GM19324 (cell line): ENCODE measurements around the gene RGS13.

Experiments
- ATAC-seq: cut with Tn5 transposase; IDR thresholded peaks from one replicate; pipeline ENCODE4 v1.9.1; 2021; ENCODE audit warnings: mild to moderate bottlenecking, moderate library complexity; ENCODE audit not compliant: unreplicated experiment, low FRiP score

The RGS13 gene, protein sequence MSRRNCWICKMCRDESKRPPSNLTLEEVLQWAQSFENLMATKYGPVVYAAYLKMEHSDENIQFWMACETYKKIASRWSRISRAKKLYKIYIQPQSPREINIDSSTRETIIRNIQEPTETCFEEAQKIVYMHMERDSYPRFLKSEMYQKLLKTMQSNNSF

DNA sequence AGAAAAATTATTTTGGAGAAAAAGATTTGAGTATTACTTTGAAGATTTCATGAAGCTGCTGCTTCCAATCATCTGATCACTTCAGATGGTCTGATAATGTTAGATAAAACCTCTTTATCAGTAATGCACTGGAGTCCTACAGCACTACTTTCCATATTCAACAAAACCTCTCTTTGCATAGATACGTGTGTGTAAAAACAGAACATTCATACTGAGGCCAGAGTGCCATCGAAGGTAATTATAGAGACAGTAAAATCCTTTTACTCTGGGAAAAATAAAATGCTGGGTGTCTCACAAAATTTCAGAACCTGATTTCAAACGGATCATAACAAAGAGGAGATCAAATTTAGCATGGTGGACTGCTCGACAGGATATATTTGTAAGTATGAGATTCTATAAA, at the start of gene RGS13:
Gene RGS13 (plus strand): TSS at position 209 of the 400 bp plus-strand sequence. CDS start 8,188 bp downstream, outside the sequence.
- ATAC-seq: no peak

DNA sequence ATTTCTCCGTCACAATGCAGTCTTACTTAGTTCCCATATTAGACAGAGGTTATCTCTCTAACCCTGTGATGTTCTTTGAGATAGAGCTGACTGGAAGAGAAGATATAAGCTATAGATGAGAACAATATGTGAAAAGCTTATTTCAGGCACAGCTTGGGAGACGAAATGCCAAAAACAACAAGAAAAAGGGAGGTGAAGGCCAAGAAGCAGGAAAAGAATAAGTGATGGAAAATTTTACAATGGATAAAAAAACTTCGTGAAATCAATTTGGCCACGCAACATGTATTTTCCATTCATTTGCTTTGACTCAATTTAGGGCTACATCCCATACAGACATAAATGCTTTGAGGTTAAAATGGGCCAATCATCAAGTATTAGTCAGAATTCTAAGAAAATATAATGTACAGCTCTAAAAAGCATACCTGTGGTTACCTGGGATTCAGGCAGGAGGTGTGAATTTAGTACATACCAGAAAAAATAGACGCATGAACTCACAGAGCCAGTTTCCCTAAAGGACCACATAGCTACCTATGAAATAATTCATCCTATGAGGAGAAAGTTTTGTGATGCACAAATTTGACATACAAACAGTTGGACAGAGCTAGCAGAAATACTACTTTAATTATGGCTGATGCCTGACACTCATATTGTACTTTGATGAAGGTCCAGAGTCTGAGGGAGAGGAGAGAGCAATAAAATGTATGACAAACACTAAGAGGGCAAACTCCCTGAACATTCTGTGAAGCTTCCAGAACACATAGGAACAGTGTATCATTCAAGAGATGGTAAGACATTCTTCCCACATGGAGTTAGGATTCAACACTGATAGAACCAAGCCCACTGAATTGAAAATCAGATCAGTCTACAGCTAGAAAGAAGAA, 48.3 kb upstream of the RGS13 start:
- ATAC-seq: no peak

DNA sequence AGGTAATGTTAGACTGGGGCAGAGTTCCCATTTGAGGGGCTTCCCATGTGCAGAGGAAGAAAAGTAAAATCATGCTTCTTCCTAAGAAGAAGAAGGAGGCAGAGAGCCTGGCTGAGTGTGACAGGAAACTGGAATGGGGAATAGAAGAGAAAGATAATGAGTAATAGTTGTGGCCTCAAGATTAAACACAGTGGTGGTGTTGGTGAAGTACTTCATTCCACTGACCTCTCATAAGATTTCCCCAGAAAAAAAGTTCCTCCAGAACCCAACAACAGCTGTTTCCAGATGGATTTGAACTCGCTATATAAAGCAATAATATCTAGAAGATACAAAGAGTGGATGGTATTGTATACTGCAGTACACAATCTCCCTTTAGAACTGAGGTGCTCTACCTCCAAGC, 47.4 kb upstream of the RGS13 start:
- ATAC-seq: no peak

DNA sequence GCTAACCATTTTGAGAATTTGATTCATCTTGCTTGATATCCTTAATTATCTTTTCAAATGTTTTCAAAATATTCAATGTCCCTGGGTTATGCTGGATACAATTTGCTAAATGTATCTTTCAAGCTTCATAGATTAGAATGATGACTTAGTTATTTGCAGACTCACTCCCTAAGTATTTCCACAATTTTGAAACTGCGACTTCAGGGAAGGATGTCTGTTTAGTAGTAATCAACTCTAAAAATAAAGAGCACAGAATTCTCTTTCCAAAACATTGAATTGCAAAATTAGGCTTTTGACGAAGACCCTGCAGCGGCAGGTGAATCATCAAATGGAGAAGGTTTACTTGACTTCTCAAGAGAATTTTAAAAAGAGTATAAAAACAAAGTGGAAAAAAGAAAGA, 46.1 kb upstream of the RGS13 start:
- ATAC-seq: no peak

DNA sequence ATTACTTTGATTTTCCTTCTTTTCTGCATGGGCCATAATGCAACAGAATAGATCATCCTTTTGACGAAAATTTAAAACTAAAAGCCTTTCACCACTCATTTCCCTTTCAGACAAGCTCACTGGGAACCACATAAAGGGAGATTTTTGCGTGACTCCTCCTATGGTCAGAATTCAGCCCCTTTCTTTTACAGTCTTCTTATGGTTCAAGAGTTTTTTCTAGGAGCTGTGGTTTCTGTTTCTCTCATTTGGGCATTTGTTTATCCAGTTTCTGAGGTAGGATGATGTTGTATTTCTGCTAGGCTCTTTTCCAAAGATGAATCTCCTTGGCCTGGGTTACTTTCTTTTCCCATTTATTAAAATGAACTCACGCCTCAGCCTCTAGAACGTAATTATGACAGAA, 43.4 kb upstream of the RGS13 start:
- ATAC-seq: no peak

DNA sequence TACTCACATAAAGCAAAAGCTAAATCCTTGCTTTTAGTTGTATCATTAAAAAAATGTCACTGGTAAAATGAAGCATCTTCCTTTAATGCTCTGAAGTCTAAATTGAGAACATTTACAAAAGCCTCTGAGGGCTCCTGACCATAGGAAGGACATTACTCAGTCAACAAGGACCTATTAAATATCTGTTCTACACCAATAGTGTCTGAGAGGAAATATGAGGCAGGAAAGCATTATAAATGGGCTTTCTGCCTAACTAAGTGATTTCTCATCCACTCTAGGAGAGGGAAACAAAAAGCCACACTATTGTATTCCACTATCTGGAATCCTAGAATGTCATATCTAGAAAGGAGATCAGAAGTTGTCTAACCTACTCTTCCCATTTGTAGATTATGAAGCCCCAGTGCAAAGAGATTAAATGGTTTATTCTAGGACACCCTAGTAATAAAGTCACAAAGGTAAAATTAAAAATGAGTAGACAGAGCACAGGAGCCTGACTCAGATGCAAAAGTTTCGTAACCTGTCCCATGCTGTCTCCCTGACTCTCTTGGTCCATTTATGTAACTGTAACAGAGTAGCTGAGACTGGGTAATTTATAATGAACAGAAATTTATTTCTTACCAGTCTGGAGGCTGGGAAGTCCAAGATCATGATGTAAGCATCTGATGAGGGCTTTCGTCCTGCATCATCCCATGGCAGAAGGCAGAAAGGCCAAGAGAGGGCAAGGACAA, 42.8 kb upstream of the RGS13 start:
- no peak for ATAC-seq

DNA sequence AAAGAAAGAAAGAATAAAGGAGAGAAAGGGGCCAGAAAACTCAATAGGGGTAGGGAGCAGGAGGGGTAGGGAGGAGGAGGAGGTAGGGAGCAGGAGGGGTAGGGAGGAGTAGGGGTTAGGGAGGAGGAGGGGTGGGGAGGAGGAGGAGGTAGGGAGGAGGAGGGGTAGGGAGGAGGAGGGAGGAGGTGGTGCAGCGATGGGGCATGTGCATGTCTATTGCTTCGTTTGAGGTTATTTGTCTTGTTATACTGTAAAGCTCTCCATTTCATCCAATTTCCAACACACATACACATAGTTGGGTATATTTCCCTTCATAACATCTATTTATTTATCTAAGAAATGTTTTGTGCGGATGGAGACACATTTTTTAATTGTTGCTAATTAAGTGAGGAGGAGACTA, 40.6 kb upstream of the RGS13 start:
- no peak for ATAC-seq

DNA sequence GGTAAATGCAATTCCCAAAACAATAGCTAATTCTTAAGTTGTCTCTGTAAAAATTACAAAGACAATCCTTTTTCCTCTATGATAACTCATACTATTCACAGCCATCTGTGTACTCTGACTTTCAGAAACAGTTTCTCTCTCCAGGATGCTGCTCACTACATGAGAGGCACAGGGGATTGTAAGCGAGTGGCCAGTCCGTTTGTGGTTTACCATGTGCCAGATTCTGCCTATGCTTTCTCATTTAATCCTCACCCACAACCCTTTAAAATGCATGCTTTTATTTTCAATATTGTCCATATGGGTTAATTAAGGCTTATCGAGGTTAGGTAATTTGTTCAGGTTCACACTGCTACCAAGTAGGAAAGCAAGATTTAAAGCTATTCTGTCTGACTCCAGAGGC, 37.4 kb upstream of the RGS13 start:
- no peak for ATAC-seq

DNA sequence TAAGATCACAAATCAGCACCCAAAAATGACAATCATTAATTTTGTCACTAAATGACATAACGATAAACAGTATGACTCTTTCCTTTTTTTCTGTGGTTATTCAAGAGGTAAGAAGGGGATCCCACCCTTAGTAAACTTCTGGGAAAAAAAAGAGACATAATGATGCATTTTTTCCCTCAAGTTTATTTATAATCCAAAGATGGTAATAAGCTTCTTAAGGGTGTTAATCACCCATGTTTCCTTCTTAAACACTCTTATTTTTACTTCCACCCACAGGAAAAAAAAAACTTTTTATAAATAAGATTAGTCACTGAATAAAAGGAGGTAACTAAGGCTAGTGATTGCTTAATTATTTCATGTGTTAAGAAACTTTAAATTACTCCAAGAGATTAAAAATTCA, 35.7 kb upstream of the RGS13 start:
- no peak for ATAC-seq

DNA sequence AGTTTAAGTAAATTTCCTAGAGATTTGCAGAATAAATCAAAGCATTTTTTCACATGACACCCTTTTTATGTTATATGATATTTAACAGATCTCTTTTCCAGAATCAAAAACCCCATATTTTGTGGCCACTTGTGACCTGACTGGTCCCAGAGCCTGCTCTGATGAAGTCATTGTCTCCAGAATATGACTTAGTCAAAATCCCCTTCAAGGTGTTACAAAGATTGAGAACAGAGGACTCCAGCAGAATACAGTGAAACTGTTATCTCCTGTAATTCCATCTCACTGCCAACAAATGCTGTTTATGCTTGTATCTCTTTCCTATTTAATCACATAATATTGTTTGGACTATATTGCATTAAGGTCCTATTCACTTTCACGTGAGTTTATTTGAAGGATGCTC, 34.8 kb upstream of the RGS13 start:
- no peak for ATAC-seq

DNA sequence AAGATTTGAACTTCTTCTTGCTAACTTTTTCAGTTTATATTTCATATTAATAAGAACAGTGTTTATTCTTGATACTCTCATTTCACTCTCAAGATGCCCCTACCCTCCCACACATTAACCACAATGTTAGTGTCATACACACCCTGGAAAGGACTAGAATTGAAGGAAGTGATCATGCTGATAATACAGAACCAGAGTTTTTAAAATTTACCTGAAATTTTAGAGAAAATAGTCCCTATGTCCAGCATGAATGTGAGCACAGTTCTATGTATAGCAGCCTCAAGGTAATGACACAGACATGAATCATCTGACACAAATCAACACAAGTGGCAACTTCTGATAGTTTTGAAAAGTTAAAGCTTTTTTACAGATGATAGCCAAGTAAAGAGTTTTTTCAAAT, 34.4 kb upstream of the RGS13 start:
- ATAC-seq: no peak

DNA sequence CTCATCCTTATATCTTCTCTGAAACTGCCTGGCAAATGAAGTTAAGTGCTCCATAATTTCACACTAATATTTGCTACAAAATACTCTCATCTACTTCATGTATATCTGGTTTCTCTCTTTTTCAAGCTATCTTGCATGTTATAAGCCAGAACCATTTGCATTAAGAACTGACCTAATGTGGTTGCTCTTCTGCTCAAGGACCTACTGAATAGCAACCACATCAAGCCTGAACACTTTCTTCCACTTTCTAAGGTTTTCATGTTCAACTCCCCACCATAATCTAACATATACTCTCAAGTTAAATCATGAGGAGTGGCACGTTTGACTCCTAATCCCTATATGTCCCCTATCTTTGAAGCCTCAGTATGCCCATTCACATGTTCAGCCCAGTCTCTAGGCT, 33.2 kb upstream of the RGS13 start:
- ATAC-seq: no peak

DNA sequence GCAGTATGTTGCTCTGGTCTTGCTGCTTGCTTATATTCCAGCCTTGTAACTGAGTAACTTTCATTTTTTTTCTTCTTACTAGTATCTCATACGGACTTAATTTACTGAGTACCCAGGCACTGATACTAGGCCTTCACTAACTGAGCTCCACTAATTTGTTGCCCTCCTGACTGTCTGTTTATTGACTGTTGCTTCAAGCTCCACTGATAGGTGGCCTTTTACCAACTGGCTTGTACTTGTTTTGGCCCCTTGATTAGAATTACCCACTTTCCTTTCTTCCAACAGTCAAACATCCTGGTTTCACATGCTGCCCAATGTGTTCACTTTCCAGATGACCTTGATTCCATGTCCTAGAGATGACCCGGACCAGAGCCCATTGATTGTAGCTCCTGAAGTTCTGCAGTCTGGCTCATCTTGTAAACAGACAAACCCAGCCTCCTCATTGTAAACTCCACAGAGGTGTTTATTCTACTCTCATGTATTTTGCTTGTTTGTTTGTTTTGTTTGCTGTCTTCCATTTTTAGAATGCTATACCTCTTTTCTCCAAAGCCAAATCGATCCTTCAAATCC, 32.6 kb upstream of the RGS13 start:
- ATAC-seq: no peak

DNA sequence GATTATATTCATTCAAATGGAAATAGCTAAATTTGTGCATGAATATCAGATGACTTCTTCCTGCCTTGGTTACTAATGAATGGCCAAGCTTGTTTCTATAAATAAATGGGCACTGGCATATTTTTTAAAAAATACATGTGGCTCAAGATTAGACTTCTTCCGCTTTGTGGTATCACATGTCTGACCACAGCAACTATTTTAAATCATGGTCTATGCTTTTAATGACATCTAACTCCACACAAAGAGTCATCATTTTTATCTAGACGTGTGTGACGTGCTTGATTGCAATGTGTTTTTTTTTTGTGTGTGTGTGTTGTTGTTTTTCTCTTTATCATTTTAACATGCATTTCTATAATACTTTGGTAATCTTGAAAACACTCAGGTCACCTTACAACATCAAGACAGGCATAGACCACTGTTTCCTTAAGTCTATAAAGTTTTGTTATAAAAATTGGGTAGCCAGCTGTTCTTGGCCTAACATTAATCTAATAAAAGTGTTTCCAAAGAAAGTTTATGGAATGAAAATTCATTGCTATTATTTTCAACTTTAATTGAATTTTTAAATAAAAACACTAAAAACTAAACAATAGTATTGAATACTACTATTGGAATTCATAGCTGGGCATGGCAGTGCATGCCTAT, 30.8 kb upstream of the RGS13 start:
- no peak for ATAC-seq

DNA sequence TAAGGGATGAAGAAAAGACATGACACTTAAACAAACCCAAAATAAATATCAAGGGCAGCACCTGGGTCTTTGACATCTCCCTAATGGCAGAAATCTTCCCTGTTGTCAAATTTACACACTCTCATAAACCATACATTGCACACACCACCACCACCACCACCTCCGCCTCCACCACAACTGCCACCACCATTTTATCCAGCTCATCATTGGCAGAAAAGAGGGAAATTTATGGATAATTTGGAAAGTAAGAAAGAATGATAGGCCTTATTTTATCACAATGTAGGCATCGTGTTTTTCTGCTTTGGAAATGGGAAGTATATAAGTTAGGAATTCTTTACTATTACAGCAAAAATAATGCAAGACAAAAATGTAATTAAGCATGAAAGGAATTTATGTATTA, 27.3 kb upstream of the RGS13 start:
- no peak for ATAC-seq

DNA sequence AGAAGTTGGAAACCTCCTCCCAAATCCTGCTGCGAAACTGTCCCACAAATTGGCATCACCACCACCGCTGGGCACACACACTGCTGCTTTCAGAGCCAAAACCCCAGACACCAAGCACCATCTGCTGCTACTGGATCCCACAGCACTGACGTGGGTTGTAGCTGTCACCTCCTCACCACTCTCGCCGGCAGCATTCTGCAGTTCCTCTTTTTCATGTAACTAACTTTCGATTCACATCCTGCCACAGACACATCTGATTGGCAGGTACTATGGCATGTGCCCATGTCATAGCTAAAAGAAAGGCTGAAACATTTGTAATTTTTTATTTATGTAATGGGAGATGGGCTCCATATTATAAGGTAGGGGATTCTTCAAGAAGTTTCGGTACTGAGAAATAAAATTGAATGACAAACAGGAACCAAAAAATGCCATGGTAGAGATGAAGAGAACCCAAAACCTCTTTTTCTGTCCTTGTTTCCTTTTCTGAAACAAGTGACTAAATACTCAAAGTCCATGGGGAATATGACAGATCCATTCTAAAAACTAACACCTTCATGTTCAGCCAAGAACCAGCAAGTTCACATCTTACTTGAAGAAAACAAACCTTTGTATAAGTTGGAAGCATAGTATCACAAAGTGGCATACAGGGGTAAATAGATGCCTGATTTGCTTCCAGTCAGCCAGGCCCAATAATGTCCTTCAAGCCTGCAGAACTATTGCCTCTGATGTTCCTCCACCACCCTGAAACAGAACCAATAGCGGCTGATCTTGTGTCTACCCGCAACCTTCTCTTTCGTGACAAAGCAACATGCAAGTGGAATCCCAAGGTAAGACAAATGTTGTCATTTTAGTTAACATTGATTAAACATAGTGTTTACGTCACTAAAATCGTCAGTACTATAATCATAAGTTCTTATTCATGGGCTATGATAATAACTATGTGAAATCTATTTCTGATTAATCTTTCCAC, 26.6 kb upstream of the RGS13 start:
- ATAC-seq: peak; percentile 100

DNA sequence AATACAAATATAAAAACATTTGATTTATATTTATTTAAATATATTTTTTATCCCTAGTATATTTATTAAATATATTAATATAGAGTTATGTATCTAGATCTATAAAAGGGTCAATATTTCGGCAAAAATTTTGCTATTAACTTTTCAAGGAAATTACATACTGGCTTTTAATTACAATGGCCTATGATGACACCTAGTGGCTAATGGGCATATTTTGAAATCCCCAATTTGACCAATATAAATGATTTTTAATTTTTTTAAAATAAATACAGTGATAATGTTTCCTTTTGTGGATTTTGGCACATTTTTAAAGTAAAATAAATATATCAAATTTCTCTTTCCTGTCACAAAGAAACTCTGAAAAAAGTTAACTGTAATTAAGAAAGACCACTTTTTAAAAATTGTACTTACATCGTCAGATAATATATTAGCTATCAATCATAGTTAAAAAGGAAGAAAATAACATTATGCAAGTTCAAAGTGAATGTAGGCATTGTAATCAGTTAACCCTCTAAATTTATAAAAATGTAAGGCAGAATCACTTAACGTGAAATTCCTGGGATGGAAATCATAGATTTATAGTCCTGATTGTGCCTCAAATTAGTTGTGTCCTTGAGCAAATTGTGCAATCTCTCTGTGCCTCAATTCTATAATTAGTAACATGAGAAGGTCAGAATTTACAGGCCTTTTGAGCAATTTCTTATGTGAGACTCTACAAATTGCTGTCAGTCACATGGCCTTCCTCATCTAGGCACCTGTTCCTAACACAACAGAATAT, 25.6 kb upstream of the RGS13 start:
- no peak for ATAC-seq

DNA sequence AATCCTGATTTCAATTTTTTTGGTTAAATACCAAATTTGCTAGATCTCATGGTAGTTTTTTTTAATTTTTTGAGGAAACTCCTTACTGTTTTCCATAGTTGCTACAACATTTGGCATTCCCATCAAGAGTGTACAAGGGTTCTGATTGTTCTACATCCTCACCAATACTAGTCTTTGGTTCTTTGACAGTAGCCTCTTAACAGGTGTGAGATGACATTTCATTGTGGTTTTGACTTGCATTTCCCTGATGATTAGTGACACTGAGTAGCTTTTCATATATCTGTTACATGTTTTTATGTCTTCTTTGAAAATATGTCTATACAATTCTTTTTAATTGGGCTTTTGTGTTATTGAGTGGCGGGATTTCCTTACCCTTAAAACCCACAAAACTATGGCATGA, 20.9 kb upstream of the RGS13 start:
- peak; percentile 71 for ATAC-seq

DNA sequence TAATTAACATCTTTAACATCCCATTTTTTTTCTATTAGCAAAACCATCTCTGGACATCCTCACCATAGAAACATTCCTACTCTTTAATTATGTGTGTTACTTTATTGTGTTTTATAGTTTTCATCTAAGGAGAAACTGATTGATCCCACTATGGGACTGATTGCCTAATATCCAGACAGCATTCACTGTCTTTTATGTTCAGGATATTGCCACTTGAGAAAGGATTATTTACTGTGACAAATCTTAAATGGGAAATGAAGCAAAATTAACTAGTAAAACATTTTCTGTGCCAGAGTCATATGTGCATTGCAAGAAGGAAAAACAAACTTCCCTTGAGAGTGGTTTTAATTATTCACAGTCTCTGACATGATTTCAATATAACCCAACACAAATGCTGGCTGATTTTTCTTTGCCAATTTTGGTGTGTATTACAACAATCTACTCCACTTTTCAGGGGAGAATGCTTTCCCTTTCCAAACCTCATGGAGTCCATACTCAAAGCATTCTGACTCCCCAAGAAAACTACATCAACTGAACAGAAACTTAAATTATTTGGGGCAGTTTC, 15.8 kb upstream of the RGS13 start:
- no peak for ATAC-seq
